Upper lobe of right lung (tissue), 1 donor: Measurements from ENCODE around the gene PLCB4. TPM values are rescaled to one million over a fixed set of nuclear protein-coding genes. Genes with fewer than 3 reads are reported as not detected.

Source experiments
- ATAC-seq: fragments of 200-7000 bp; cut with Tn5 transposase; one replicate; pipeline ENCODE4 v1.9.1; 2020; ENCODE audit warnings: mild to moderate bottlenecking, moderate library complexity
- DNase-seq: peaks from one replicate; pipeline ENCODE4 v3.0.0-alpha.2; 2020
- H3K27ac ChIP-seq: fragments of 200-600 bp; one replicate; pipeline ENCODE4 v1.8.0; 2022
- H3K27me3 ChIP-seq: fragments of 200-600 bp; one replicate; pipeline ENCODE4 v1.8.0; 2022; ENCODE audit warnings: mild to moderate bottlenecking
- H3K36me3 ChIP-seq: fragments of 200-600 bp; one replicate; pipeline ENCODE4 v1.8.0; 2022
- H3K4me1 ChIP-seq: fragments of 200-600 bp; one replicate; pipeline ENCODE4 v1.8.0; 2022
- H3K4me3 ChIP-seq: fragments of 200-600 bp; one replicate; pipeline ENCODE4 v1.8.0; 2022; ENCODE audit warnings: mild to moderate bottlenecking
- H3K9me3 ChIP-seq: fragments of 200-600 bp; one replicate; pipeline ENCODE4 v1.8.0; 2022
- intact Hi-C: fragments of 100-400 bp; cut with DNase I; formaldehyde crosslinking; loops from one replicate; pipeline ENCODE4 v1.11.0; 2022
- total RNA-seq: library from RNA; stranded (reverse); fragmentation: NEBNext Ultra II Directional; extraction: Animal tissue kit (Norgen Biotek cat#: 25700); gene quantifications from one replicate; pipeline ENCODE4 v1.2.1, GENCODE V29; 2021
- TF ChIP-seq, protein P1 (sequence below): fragments of 200-600 bp; IDR thresholded peaks from one replicate; pipeline ENCODE4 v1.8.0; 2022; ENCODE audit warnings: antibody characterized with exemption
- donor health status: DM: no; HTN: yes; CAD: no; lungs with severe emphysema.

Gene PLCB4
- total RNA-seq, 1 donor from 2014 or later, result 7.9 TPM

GRCh38 chr20:9496155-9496554 lies 427.3 kb downstream of the PLCB4 start:
- Histone ChIP-seq H3K4me1 (peaks cover 4% of the 10 kb centered on the region), H3K9me3 (no peaks in the 10 kb centered on the region), H3K27ac (no peak overlapping the region), H3K4me3 (no peak overlapping the region), H3K36me3 (no peaks in the 10 kb centered on the region), H3K27me3 (no peaks in the 10 kb centered on the region)
- TF ChIP-seq, protein P1, sequence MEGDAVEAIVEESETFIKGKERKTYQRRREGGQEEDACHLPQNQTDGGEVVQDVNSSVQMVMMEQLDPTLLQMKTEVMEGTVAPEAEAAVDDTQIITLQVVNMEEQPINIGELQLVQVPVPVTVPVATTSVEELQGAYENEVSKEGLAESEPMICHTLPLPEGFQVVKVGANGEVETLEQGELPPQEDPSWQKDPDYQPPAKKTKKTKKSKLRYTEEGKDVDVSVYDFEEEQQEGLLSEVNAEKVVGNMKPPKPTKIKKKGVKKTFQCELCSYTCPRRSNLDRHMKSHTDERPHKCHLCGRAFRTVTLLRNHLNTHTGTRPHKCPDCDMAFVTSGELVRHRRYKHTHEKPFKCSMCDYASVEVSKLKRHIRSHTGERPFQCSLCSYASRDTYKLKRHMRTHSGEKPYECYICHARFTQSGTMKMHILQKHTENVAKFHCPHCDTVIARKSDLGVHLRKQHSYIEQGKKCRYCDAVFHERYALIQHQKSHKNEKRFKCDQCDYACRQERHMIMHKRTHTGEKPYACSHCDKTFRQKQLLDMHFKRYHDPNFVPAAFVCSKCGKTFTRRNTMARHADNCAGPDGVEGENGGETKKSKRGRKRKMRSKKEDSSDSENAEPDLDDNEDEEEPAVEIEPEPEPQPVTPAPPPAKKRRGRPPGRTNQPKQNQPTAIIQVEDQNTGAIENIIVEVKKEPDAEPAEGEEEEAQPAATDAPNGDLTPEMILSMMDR, result no peak
- ATAC-seq, result peak; percentile 51
- intact Hi-C loops, result no loop called here
- no peak for DNase-seq

DNA sequence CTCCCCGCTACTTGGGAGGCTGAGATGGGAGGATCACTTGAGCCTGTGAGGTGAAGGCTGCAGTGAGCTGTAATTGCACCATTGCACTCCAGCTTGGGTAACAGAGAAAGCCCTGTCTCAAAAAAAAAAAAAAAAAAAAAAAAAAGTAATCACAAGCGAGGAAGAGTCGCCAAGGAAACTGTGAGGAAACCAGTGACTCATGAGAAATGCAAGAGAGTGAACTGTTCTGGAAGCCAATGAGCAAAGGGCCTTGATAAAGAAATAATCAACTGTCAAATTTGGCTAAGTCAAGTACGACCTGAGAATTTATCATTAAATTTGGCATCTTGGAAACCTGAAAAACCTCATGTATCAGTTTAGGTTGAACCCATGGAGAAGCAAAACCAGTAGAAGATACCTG lies 429.4 kb downstream of the PLCB4 start:
- DNase-seq, result no peak
- Histone ChIP-seq H3K27ac (no peak overlapping the region), H3K4me3 (no peak overlapping the region), H3K36me3 (no peaks in the 10 kb centered on the region), H3K27me3 (no peaks in the 10 kb centered on the region), H3K4me1 (peaks cover 4% of the 10 kb centered on the region), H3K9me3 (no peaks in the 10 kb centered on the region)
- intact Hi-C loops, result no loop called here
- TF ChIP-seq, protein P1, result no peak
- ATAC-seq, result no peak

DNA sequence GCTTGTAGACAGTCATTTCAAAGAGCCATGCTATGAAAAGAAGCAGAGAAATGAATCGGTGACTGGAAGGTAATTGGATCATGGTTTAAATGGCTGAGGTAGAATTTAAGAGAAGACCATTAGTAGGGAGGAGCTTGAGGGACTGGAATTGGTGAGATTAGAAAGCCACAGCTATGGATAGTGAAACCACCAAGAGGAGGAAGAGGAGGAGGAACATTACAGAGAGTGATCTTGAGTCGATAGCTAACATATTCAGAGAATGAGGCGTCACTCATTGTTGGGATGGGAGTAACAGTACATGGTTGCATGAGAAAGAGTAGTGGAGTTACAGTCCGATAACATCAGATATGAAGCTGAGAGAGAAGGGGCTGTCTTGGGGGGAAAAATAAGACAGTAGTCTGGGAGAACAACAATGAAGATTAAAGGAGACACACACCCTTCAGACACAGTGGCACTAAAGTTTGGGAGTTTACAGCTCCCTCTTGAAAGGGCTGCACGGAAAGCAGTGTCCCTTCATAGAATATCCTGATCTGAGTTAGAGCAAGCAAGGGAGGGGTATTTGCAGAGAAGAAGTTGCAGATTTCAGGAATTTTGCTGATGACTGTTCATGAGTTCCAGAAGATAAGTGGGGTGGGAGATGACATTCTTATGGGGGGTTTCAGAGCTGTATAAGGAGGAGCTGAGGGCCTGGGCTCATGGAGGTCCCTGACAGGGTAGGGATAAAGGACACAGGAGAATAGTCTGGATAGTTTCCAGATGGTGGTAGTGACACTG lies 430.4 kb downstream of the PLCB4 start:
- DNase-seq (no peak), ATAC-seq (no peak)
- TF ChIP-seq, protein P1, result no peak
- Histone ChIP-seq H3K4me3 (no peak overlapping the region), H3K36me3 (no peaks in the 10 kb centered on the region), H3K27ac (no peak overlapping the region), H3K27me3 (no peaks in the 10 kb centered on the region), H3K4me1 (peaks cover 2% of the 10 kb centered on the region), H3K9me3 (no peaks in the 10 kb centered on the region)
- intact Hi-C loops, result no loop called here

DNA sequence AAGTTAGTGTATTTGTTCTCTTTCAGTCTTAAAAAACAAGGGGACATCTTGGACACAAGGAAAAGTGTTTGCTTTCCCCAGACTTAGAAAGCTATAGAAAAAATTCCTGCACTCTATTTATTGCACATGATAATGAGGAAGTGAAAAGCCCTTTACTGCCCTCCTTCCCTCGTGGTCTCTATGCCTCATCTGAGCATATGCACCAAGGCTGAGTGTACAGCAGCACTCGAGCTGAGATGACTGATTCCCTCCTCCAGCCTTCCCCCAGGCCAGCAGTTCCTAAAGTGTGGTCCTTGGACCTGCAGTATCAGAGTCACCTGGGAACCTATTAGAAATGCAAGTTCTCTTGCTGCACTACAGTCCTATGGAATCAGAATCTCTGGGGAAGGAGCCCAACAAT lies 431.2 kb downstream of the PLCB4 start:
- intact Hi-C loops, result no loop called here
- H3K4me1 ChIP-seq, result no peaks in the 10 kb centered on the region
- no peaks in the 10 kb centered on the region for H3K9me3 ChIP-seq
- peak; percentile 81 for ATAC-seq
- no peaks in the 10 kb centered on the region for H3K36me3 ChIP-seq
- no peak for DNase-seq
- no peak overlapping the region for H3K27ac ChIP-seq
- H3K27me3 ChIP-seq, result peaks cover under 1% of the 10 kb centered on the region
- H3K4me3 ChIP-seq, result no peak overlapping the region
- TF ChIP-seq, protein P1, result no peak

DNA sequence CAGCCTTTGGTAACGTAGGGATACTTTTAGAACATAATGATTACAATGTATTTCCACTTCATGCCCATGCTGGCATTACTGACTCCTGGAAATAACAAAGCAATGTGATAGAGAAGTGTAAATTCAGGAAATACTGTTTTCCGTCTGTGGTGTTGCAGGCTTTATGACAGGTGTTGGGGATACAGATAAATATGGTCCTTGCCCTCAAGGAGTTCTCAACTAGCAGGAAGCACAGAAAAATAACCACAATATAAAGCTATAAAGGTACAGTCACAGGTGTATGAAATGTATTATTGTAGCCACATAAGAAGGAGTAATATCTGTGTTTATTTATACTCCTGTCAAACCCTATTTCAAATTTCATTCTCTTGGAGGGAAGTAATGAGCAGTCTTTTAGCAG lies 432.6 kb downstream of the PLCB4 start:
- H3K27me3 ChIP-seq, result peaks cover 14% of the 10 kb centered on the region
- DNase-seq (no peak), ATAC-seq (no peak)
- TF ChIP-seq, protein P1, result no peak
- no peaks in the 10 kb centered on the region for H3K9me3 ChIP-seq
- intact Hi-C loops, result no loop called here
- H3K36me3 ChIP-seq, result no peaks in the 10 kb centered on the region
- H3K4me3 ChIP-seq, result no peak overlapping the region
- H3K27ac ChIP-seq, result no peak overlapping the region
- peaks cover 4% of the 10 kb centered on the region for H3K4me1 ChIP-seq
